GM12801 (cell line): ENCODE data around the gene SNX8.

ENCODE experiments used
- TF ChIP-seq, protein P1 (sequence below): IDR thresholded peaks from one replicate; pipeline ENCODE4 v1.5.1; 2011; ENCODE audit warnings: control low read depth; ENCODE audit not compliant: insufficient read length; ENCODE audit errors: extremely low read depth

SNX8 gene

DNA sequence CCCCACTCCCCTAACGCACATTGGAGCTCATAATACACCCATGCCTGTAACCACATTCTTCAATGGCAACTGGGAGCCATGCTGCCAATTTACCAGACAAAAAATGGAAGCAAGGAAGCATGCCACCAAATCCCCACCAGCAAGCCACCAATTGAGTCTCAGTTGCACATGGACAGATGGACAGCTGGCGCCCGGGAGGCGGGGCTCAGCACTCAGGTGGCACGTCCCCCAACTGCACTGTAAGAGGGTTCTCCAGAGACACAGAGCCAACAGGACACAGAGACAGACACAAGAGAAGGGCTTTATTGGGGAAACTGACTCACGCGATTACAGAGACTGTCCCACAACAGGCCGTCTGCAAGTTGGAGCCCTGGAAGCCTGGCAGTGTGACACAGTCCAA lies 84.0 kb downstream of the SNX8 start:
- TF ChIP-seq, protein P1, sequence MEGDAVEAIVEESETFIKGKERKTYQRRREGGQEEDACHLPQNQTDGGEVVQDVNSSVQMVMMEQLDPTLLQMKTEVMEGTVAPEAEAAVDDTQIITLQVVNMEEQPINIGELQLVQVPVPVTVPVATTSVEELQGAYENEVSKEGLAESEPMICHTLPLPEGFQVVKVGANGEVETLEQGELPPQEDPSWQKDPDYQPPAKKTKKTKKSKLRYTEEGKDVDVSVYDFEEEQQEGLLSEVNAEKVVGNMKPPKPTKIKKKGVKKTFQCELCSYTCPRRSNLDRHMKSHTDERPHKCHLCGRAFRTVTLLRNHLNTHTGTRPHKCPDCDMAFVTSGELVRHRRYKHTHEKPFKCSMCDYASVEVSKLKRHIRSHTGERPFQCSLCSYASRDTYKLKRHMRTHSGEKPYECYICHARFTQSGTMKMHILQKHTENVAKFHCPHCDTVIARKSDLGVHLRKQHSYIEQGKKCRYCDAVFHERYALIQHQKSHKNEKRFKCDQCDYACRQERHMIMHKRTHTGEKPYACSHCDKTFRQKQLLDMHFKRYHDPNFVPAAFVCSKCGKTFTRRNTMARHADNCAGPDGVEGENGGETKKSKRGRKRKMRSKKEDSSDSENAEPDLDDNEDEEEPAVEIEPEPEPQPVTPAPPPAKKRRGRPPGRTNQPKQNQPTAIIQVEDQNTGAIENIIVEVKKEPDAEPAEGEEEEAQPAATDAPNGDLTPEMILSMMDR, result no peak

GRCh38 chr7:2229467-2229866 lies 84.8 kb downstream of the SNX8 start:
- TF ChIP-seq, protein P1, result no peak

DNA sequence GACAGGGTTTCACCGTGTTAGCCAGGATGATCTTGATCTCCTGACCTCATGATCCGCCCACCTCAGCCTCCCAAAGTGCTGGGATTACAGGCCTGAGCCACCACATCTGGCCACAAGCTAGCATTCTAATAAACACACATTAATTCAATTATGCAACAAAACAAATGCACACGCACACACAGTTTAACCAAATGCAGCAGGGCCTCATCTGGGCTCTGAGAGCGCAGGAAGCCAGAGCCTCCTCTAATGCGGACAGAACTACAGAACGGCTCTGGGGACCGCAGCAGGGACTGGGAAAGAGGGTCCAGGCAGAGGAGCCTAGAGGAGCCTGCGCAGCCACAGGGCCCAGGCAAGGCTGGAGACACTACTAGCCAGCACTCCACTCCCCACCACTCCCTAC lies 85.3 kb downstream of the SNX8 start:
- TF ChIP-seq, protein P1, result no peak

GRCh38 chr7:2227699-2228098 lies 86.5 kb downstream of the SNX8 start:
- TF ChIP-seq, protein P1, result no peak

GRCh38 chr7:2225830-2226229 lies 88.4 kb downstream of the SNX8 start:
- TF ChIP-seq, protein P1, result no peak

DNA sequence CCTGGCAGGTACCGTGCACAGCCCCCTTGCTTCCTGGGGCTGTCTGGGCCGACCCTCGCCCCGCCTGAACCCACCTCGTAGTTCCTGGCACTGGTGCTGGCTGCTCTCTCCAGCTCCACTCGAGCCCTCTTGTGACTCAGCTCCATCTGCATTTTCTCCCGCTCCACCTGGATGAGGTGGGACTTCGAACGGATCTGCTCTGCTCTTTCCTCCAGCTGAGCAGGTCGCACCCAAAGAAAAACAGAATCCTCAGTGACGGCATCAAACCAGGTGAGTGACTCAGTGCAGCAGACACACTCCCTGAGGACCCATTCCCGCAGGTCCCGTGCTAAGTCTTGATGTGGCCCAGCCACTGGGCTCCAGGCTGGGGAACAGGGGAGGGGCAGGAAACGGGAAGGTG lies 88.9 kb downstream of the SNX8 start:
- TF ChIP-seq, protein P1, result no peak

- TF ChIP-seq, protein P1, result no peak
Measured at GRCh38 chr7:2224934-2225333, 89.3 kb downstream of the SNX8 start.

- TF ChIP-seq, protein P1, result no peak
Measured at GRCh38 chr7:2224491-2224928, 89.7 kb downstream of the SNX8 start.
